K562 (cell line): ENCODE results near the gene CHST12. TPM values are rescaled to one million over a fixed set of nuclear protein-coding genes. Genes with fewer than 3 reads are reported as not detected.

Experiments used
- ATAC-seq: fragments of 200-7000 bp; cut with Tn5 transposase; 3 replicates; pipeline ENCODE4 v1.9.1; 2020; ENCODE audit warnings: moderate library complexity
- BruUV-seq: library from RNA; stranded (reverse); fragments of 400-500 nt; replicated peaks from 2 replicates; lab custom pipeline; 2021; lab: Mats Ljungman, UMichigan
- CTCF ChIA-PET: fragments of 300-600 bp; formaldehyde crosslinking; extraction: SDS; loops from one replicate; lab custom pipeline; 2021; ENCODE audit warnings: low intra/inter-chr PET ratio; lab: Yijun Ruan, JAX
- POLR2A ChIA-PET: fragments of 300-600, 350-650 bp; sonication (Branson Sonifier 250); formaldehyde crosslinking; extraction: SDS; loops from one replicate; lab custom pipeline; 2021; ENCODE audit warnings: antibody characterized with exemption, inconsistent platforms; lab: Yijun Ruan, JAX
- DNase-seq, 4 experiments: peaks; one replicate each; pipeline versions ENCODE4 v3.0.0 to v3.0.0-alpha.2; 2011 to 2018; ENCODE audit warnings: low spot score in 3 of 4, mixed read lengths in 3 of 4; ENCODE audit errors: extremely low read depth in 1 of 4
- FAIRE-seq: peaks from 2 replicates; lab custom pipeline; 2011; peaks lifted over from hg19 to GRCh38; lab: Jason Lieb, UNC
- H2AFZ ChIP-seq: 2 replicates; pipeline ENCODE4 v1.6.0; 2011; ENCODE audit warnings: low read depth, low read length, control low read depth, inconsistent platforms
- H3K27ac ChIP-seq: fragments of 200-600 bp; 3 replicates; pipeline ENCODE4 v1.8.0; 2011; ENCODE audit warnings: low read depth, mild to moderate bottlenecking, control low read depth, inconsistent platforms, low read length, moderate library complexity, mixed read lengths; ENCODE audit errors: extremely low read depth
- H3K27me3 ChIP-seq, 2 experiments: fragments of 300-600 bp in 1 of 2; 2 replicates in 1 of 2; 3 replicates in 1 of 2; pipeline versions ENCODE4 v1.6.0 to v1.8.0; 2011; ENCODE audit warnings: inconsistent platforms in 2 of 2, low read length in 2 of 2, mild to moderate bottlenecking in 1 of 2, mixed read lengths in 1 of 2, moderate library complexity in 1 of 2; ENCODE audit not compliant: control insufficient read depth in 2 of 2, insufficient read depth in 2 of 2
- H3K36me3 ChIP-seq: fragments of 300-600 bp; 3 replicates; pipeline ENCODE4 v1.8.0; 2011; ENCODE audit warnings: mild to moderate bottlenecking, low read length, inconsistent platforms; ENCODE audit not compliant: control insufficient read depth, insufficient read depth
- H3K4me1 ChIP-seq, 2 experiments: fragments of 200-600 bp in 1 of 2; replicated peaks in 1 of 2; 2 replicates in 1 of 2; 3 replicates in 1 of 2; pipeline versions ENCODE4 v1.5.1 to v1.8.0; 2011; ENCODE audit warnings: inconsistent platforms in 2 of 2, low read length in 2 of 2, mild to moderate bottlenecking in 1 of 2, mixed read lengths in 1 of 2, moderate library complexity in 1 of 2; ENCODE audit not compliant: control insufficient read depth in 2 of 2, insufficient read depth in 2 of 2
- H3K4me2 ChIP-seq: 2 replicates; pipeline ENCODE4 v1.6.1; 2011; ENCODE audit warnings: low read length, control low read depth, inconsistent platforms, mixed read lengths; ENCODE audit not compliant: insufficient read depth
- H3K4me3 ChIP-seq: fragments of 200-600 bp; sonication (generic), shearing (Covaris generic); 2 replicates; pipeline ENCODE4 v1.5.1; 2016; ENCODE audit warnings: control low read depth, inconsistent platforms
- H3K79me2 ChIP-seq: fragments of 200-600 bp; 3 replicates; pipeline ENCODE4 v1.8.0; 2011; ENCODE audit warnings: low read length, inconsistent platforms; ENCODE audit not compliant: control insufficient read depth, insufficient read depth
- H3K9ac ChIP-seq, 2 experiments: 2 replicates each; pipeline versions ENCODE4 v1.6.0 to v1.6.1; 2011; ENCODE audit warnings: low read depth in 2 of 2, low read length in 2 of 2, control low read depth in 1 of 2, inconsistent platforms in 1 of 2, mild to moderate bottlenecking in 1 of 2, mixed read lengths in 1 of 2; ENCODE audit not compliant: insufficient read depth in 1 of 2
- H3K9me1 ChIP-seq: one replicate; pipeline ENCODE4 v1.6.0; 2011; ENCODE audit warnings: inconsistent platforms, mild to moderate bottlenecking, low read length, moderate library complexity; ENCODE audit not compliant: control insufficient read depth, insufficient read depth
- H3K9me3 ChIP-seq: replicated peaks from 2 replicates; pipeline ENCODE4 v1.5.1; 2011; ENCODE audit warnings: low read depth, low read length, inconsistent platforms; ENCODE audit not compliant: control insufficient read depth, insufficient read depth
- H4K20me1 ChIP-seq: replicated peaks from 2 replicates; pipeline ENCODE4 v1.6.1; 2011; ENCODE audit warnings: low read length, inconsistent platforms, mixed read lengths; ENCODE audit not compliant: control insufficient read depth, insufficient read depth
- BRCA1 ChIP-seq, 2 experiments: fragments of 450-650 bp in 1 of 2; sonication (generic) in 1 of 2; formaldehyde crosslinking in 1 of 2; IDR thresholded peaks; 2 replicates each; pipeline versions ENCODE4 v1.5.0 to v1.6.1; 2017 to 2020; ENCODE audit warnings: mild to moderate bottlenecking in 1 of 2, missing genetic modification reagents in 1 of 2
- BRF2 ChIP-seq: IDR thresholded peaks from 3 replicates; pipeline ENCODE4 v1.6.1; 2011; ENCODE audit warnings: borderline replicate concordance, mild to moderate bottlenecking; ENCODE audit not compliant: insufficient read length, insufficient read depth
- CBX1 ChIP-seq: sonication (generic); IDR thresholded peaks from 2 replicates; pipeline ENCODE4 v1.6.1; 2016; ENCODE audit warnings: antibody characterized with exemption, low read depth, mild to moderate bottlenecking
- CHD2 ChIP-seq: IDR thresholded peaks from 2 replicates; pipeline ENCODE4 v1.6.1; 2011; ENCODE audit warnings: low read depth, low read length
- CREB3 ChIP-seq: fragments of 450-650 bp; conservative IDR thresholded peaks from 2 replicates; pipeline ENCODE4 v1.6.1; 2016; ENCODE audit warnings: missing genetic modification characterization, low read depth, mild to moderate bottlenecking, missing compliant biosample characterization, moderate library complexity
- HOXB6 ChIP-seq: fragments of 250-450 bp; sonication (Bioruptor Pico); IDR thresholded peaks from 2 replicates; pipeline ENCODE4 v1.5.1; 2022; ENCODE audit warnings: mild to moderate bottlenecking, borderline replicate concordance
- KLF10 ChIP-seq: fragments of 250-450 bp; sonication (Bioruptor Pico); IDR thresholded peaks from 2 replicates; pipeline ENCODE4 v1.6.1; 2021; ENCODE audit warnings: matching md5 sums
- NBN ChIP-seq: fragments of 450-650 bp; IDR thresholded peaks from 2 replicates; pipeline ENCODE4 v1.6.1; 2016; ENCODE audit warnings: low read depth, mild to moderate bottlenecking
- NFATC3 ChIP-seq: fragments of 450-650 bp; IDR thresholded peaks from 2 replicates; pipeline ENCODE4 v1.6.1; 2017; ENCODE audit warnings: mild to moderate bottlenecking
- PHF20 ChIP-seq: fragments of 450-650 bp; IDR thresholded peaks from 2 replicates; pipeline ENCODE4 v1.6.1; 2018; ENCODE audit not compliant: partially characterized antibody
- PKNOX1 ChIP-seq: fragments of 450-650 bp; IDR thresholded peaks from 2 replicates; pipeline ENCODE4 v1.6.1; 2016
- SMAD3 ChIP-seq: fragments of 450-650 bp; formaldehyde crosslinking; conservative IDR thresholded peaks from 2 replicates; pipeline ENCODE4 v1.4.0; 2020; ENCODE audit warnings: mild to moderate bottlenecking
- SMARCE1 ChIP-seq: fragments of 450-650 bp; IDR thresholded peaks from 2 replicates; pipeline ENCODE4 v1.7.1; 2016; ENCODE audit warnings: mild to moderate bottlenecking
- SPI1 ChIP-seq: IDR thresholded peaks from 2 replicates; pipeline ENCODE4 v1.6.1; 2011; ENCODE audit warnings: low read depth, low read length, control low read depth, borderline replicate concordance
- TCFL5 ChIP-seq: fragments of 250-450 bp; sonication (Bioruptor Pico); conservative IDR thresholded peaks from 2 replicates; pipeline ENCODE4 v1.6.1; 2021; ENCODE audit warnings: mild to moderate bottlenecking, moderate library complexity, matching md5 sums
- ZBTB26 ChIP-seq: fragments of 450-650 bp; formaldehyde crosslinking; IDR thresholded peaks from 2 replicates; pipeline ENCODE4 v1.4.0; 2022; ENCODE audit warnings: missing genetic modification characterization
- WGBS: fragments of 100-300 bp; shearing (Covaris generic); methylation state at CpG from one replicate; pipeline ENCODE4 v1.1.6; 2016; ENCODE audit warnings: low coverage, mixed read lengths; ENCODE audit not compliant: insufficient coverage; ENCODE audit errors: missing lambda C conversion rate; 5-methylcytosine and 5-hydroxymethylcytosine counted together
- in situ Hi-C: fragments of 300-500 bp; cut with MboI; formaldehyde crosslinking; loops from 4 replicates; pipeline ENCODE4 v1.15.0; 2018; ENCODE audit warnings: inconsistent platforms, mixed read lengths
- intact Hi-C: fragments of 100-400 bp; cut with micrococcal nuclease; formaldehyde crosslinking; loops from 2 replicates; pipeline ENCODE4 v1.14.2; 2022
- polyA plus RNA-seq, 8 experiments: library from polyadenylated mRNA; depleted of rRNA in 4 of 8; stranded (reverse) in 5 of 8; unstranded in 3 of 8; fragments of >200 nt; fragmentation: Nextera tagmentation in 2 of 8; fragmentation: Illumina TruSeq in 1 of 8; extraction: Ambion mirVana in 2 of 8; extraction: Trizol in 1 of 8; gene quantifications; 2 replicates each; pipeline versions ENCODE4 v1.2.1 to v1.2.3, GENCODE V29; 2011 to 2014; ENCODE audit warnings: inconsistent platforms in 1 of 8, missing spikeins in 1 of 8
- total RNA-seq, 7 experiments: library from RNA; depleted of rRNA in 6 of 7; stranded (reverse); fragments of >200 nt in 6 of 7; fragmentation: Illumina TruSeq in 2 of 7; extraction: Trizol in 2 of 7; gene quantifications; 2 replicates each; pipeline versions ENCODE4 v1.2.1 to v1.2.3, GENCODE V29; 2011 to 2021; ENCODE audit warnings: low replicate concordance in 1 of 7

The CHST12 gene
- total and polyA plus RNA-seq, 9 of the 15 experiments (the other 6 are each of a cell fraction or from before 2014, with no cell fraction given), result 0.18 to 19.8 (median 3.6) TPM

- FAIRE-seq, result no peak
Observed at GRCh38 chr7:2445898-2446555, 42.6 kb downstream of the CHST12 start.

More at GRCh38 chr7:2445898-2446555, 42.6 kb downstream of the CHST12 start:
- in situ Hi-C loops (no loop called here), intact Hi-C loops (no loop called here)
- Histone ChIP-seq H3K4me1 (peaks cover 0 to 20% of the 10 kb centered on the region in 2 experiments; a peak in 2 of 5 replicates), H2AFZ (no peak overlapping the region), H3K9me3 (no peaks in the 10 kb centered on the region), H3K4me2 (no peak overlapping the region), H3K27me3 (peaks cover 0 to 10% of the 10 kb centered on the region in 2 experiments; a peak in 2 of 5 replicates), H3K27ac (no peak overlapping the region), H4K20me1 (no peaks in the 10 kb centered on the region), H3K9ac (peak overlapping the region in 1 of 2 experiments; percentile 45; a peak in 1 of 4 replicates), H3K9me1 (no peaks in the 10 kb centered on the region), H3K4me3 (no peak overlapping the region), H3K79me2 (no peaks in the 10 kb centered on the region), H3K36me3 (no peaks in the 10 kb centered on the region)
- no TSS peak for BruUV-seq
- ChIA-PET CTCF (no interaction called here), POLR2A (interaction anchor here (0.6 kb wide), 1 partner anchor 636 kb away, joined by 3 read pairs; no protein-coding TSS in a partner anchor)
- TF ChIP-seq PHF20 (no peak), SMARCE1 (no peak), CHD2 (no peak), NBN (no peak), NFATC3 (no peak), CBX1 (no peak), SPI1 (no peak), ZBTB26 (no peak), TCFL5 (CRISPR knock-in tag) (no peak), CREB3 (no peak), PKNOX1 (no peak), BRF2 (no peak), BRCA1 (IDR thresholded peaks at IDR 0.05) (no peak), BRCA1 (CRISPR knock-in tag; IDR thresholded peaks at IDR 0.05) (no peak), KLF10 (CRISPR knock-in tag) (no peak), HOXB6 (CRISPR knock-in tag) (no peak), SMAD3 (CRISPR knock-in tag) (no peak)
- 79% methylated on average over 15 of the region's 21 CpGs for WGBS
- ATAC-seq (no peak), DNase-seq (no peak)
